GM12872 (cell line): ENCODE data around the gene STAP2.

ENCODE experiments used
- TF ChIP-seq, protein P1 (sequence below): IDR thresholded peaks from 3 replicates; pipeline ENCODE4 v1.5.1; 2011; ENCODE audit warnings: low read depth, mild to moderate bottlenecking, low read length, moderate library complexity; ENCODE audit not compliant: insufficient read depth

The STAP2 gene

DNA sequence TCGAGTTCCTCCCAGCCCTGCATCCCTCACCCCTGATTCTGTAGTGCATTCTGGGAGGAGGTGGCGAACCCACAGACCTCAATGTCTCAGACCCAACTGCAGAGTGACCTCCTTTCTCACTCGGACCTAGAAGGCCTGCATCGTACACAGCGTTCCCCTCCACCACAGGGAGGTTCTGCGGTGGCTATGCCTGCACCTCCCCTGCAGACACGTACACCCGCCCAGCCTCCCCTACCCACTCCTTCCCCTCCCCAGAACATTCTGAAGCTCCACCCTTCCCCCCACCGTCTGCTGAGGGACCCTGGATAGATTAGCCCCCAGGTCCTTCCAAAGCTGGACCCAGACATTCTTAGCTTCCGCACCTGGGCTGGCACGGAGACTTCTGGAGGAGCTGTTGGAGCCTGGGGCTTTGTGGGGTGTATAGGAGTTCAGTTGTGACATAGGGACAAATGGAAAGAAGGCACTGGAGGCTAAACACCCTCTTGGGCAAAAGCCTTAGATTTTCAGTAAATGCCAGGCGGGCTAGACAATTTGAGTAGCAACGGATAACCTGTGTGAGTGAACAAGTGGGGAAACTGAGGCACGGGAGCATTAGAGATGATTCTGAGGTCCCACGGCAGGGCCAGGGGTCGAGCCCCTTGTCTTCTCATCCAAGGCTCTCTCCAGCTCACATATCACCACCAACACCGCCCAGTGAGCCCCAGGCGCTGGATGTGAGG is 34.6 kb downstream of the STAP2 start:
- TF ChIP-seq, protein P1, sequence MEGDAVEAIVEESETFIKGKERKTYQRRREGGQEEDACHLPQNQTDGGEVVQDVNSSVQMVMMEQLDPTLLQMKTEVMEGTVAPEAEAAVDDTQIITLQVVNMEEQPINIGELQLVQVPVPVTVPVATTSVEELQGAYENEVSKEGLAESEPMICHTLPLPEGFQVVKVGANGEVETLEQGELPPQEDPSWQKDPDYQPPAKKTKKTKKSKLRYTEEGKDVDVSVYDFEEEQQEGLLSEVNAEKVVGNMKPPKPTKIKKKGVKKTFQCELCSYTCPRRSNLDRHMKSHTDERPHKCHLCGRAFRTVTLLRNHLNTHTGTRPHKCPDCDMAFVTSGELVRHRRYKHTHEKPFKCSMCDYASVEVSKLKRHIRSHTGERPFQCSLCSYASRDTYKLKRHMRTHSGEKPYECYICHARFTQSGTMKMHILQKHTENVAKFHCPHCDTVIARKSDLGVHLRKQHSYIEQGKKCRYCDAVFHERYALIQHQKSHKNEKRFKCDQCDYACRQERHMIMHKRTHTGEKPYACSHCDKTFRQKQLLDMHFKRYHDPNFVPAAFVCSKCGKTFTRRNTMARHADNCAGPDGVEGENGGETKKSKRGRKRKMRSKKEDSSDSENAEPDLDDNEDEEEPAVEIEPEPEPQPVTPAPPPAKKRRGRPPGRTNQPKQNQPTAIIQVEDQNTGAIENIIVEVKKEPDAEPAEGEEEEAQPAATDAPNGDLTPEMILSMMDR, result no peak

DNA sequence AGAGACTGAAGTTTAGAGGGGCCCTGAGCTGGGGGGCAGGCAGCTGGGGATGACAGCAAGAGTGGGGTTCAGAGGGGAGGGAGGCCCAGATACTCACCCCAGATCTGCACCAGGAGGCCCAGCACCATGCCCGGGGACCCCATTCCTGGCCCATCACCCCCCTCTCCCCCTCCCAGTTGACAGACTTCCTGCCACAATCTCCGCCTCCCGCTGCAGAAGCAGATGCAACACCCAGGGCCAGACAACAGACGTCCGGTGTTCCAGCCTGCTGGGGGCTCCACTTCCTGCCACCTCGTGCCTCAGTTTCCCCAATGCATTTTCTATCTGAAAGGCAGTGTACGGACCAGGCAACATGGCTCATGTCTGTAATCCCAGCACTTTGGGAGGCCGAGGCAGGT is 36.4 kb downstream of the STAP2 start, which contains the start of gene TMIGD2:
TSS of gene TMIGD2 (minus strand) at position 147 of the 398 bp plus-strand sequence. CDS start at position 143, 4 bp downstream.
- TF ChIP-seq, protein P1, result no peak

DNA sequence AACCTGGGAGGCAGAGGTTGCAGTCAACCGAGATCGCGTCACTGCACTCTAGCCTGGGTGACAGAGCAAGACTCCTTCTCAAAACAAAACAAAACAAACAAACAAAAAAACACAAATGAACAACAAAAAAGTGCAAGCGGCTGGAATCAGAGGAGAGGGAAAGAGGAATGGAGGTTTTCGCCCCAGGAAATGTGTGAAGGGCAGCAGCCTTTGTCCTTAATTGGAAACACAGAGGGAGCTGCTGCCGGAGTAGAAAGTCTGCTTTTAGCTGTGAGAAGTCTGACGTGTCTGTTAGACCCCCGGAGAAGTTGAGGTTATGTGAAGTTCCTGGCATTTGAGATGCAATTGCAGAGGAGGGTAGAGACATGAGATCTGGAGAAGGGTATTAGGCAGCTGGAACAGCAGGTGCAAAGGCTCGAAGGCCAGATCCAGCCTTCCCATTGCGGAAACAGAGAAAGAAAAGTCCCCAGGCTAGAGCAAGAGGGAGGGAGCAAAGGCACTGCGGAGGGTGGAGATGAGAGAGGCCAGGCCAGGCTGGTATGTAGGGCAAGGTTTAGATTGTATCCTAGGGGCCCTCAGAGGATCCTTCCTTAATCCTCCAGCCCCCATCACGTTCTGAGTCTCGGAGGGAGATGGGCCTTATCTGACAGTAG is 36.9 kb downstream of the STAP2 start:
- TF ChIP-seq, protein P1, result no peak

DNA sequence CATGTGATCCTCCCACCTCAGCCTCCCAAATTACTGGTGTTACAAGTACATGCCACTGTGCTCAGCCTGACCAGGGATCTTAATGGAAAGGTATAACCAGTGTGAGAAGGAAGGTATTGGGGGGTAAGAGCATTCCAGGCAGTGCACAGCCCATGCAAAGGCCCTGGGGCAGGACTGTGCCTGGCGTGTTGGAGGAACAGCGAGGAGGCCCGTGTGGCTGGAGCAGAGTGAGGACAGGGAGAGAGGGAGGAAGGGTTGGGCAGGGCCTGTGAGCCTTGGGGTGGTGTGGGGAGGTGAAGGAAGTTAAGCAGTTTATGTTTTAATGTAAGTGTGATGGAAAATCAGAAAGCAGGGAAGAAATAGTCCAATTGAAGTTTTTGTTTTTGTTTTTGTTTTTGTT is 38.0 kb downstream of the STAP2 start:
- TF ChIP-seq, protein P1, result no peak

DNA sequence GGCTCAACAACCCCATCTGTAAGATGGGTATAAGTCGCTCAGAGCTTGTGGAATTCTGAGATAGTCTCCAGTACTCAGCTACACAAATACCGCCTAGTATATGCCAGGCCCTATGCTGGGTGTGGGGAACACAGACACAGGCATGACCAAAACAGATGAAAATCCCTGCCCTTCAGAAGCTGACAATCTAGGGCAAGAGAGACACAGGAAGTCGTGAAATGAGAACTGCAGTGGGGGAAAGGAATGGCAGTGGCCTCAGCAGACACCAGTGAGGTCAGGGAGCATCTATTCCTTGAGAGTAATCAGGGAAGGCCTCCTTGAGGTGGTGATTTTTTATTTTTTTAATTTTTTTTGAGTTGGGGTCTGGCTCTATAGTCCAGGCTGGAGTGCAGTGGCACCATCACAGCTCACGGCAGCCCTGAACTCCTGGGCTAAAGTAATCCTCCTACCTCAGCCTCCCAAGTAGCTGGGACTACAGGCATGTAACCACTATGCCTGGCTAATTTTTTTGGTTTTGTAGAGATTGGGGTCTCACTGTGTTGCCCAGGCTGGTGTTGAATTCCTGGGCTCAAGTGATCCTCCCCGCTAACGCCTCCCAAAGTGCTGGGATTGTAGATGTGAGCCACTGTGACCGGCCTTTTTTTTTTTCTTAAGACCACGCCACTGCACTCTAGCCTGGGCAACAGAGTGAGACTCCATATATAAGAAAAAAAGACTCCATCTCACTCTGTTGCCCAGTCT is 39.6 kb downstream of the STAP2 start:
- TF ChIP-seq, protein P1, result no peak

DNA sequence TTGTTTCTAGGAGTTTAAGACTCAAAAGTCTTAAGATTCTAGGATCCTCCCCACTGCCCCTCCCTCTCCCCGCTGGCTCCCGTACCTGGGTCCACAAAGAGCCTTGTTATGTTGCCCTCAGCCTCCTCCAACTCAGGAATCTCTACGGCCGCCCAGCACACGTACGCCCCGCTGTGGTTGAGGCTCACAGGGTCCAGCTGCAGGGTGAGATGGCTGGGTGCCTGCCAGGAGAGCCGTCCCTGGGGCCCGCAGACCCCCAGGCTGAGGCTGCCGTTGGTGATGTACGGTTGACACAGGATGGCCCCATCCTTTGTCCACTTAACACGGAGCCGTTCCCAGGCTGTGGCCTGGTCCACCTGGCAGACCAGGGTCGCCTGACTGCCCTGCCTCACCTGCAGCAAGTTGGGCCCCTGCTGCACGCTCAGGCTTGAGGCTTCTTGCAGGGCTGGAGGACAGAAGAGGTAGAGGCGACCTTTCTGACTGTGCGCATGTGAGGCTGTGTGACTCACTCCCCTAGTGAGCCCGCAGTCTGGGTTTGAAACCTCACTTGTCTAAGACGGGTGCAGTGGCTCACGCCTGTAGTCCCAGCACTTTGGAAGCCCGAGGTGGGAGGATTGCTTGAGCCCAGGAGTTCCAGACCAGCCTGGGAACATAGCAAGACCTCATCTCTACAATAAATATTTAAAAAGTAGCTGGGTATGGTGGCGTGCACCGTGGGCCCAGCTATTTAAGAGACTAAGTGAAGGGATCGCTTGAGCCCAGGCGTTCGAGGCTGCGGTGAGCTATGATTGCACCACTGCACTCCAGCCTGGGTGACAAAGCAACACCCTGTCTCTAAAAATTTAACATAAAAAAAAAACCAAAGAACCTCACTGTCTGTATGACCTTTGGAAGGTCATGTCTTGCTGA is 40.5 kb downstream of the STAP2 start:
- TF ChIP-seq, protein P1, result no peak
